Adipocyte (in vitro differentiated cells): ENCODE data around the gene CST3.
A peak's percentile ranks its signal among the peaks of the same experiment; 100 is the strongest.

ENCODE experiments used
- DNase-seq: peaks from one replicate; pipeline ENCODE4 v3.0.0-alpha.2; 2015; ENCODE audit warnings: low read depth
- H3K27me3 ChIP-seq: replicated peaks from 2 replicates; pipeline ENCODE4 v1.7.0; 2013; ENCODE audit warnings: mild to moderate bottlenecking, low read length, moderate library complexity; ENCODE audit not compliant: control insufficient read depth, insufficient read depth
- H3K36me3 ChIP-seq: 2 replicates; pipeline ENCODE4 v1.7.0; 2013; ENCODE audit warnings: low read length, mild to moderate bottlenecking, moderate library complexity; ENCODE audit not compliant: control insufficient read depth, insufficient read depth, severe bottlenecking
- H3K4me1 ChIP-seq: 2 replicates; pipeline ENCODE4 v1.7.0; 2013; ENCODE audit warnings: mild to moderate bottlenecking, low read length, moderate library complexity; ENCODE audit not compliant: control insufficient read depth, insufficient read depth
- H3K4me3 ChIP-seq: 2 replicates; pipeline ENCODE4 v1.7.0; 2013; ENCODE audit warnings: mild to moderate bottlenecking, low read length, moderate library complexity
- H3K9ac ChIP-seq: 2 replicates; pipeline ENCODE4 v1.7.0; 2013; ENCODE audit warnings: mild to moderate bottlenecking, low read length, moderate library complexity
- H3K9me3 ChIP-seq: 2 replicates; pipeline ENCODE4 v1.7.0; 2013; ENCODE audit warnings: mild to moderate bottlenecking, low read length, moderate library complexity; ENCODE audit not compliant: control insufficient read depth

CST3 gene

DNA sequence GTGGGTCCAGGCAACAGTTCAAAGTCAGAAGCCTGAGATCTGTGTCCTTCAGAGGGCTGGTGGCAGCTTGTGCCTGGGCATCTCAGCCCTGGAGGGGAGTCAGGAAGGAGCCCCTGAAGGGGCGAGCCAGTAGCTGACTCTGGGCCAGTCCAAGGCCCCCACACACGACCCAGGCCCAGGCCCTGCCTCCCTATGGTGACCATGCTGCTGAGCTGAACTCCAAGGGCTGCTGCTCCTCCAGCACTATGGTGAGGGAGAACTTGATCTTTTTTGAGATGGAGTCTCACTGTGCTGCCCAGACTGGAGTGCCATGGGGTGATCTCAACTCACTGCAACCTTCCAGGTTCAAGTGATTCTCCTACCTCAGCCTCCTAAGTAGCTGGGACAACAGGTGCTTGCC is 15.2 kb upstream of the CST3 start:
- H3K4me1 ChIP-seq, result peaks cover 19% of the 10 kb centered on the region

DNA sequence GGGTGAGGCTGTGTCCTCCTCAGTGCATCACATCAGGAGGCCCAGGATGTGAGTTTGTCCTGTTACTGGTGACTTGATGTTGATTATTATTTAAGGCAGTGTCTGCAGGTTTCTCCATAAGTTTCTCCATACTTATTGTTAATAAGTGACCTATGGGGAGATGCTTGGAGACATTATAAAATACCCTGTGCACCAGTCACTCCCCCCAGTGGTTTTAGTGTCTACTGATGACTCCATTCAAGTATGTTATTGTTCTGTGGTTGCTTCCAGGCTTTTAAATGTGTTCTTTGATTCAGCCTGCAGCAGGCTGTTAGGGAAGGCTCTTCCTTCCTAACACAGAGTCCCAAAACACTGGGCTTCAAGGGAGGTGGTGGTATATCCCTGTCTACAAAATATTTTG is 14.6 kb upstream of the CST3 start:
- H3K9ac ChIP-seq, result no peak overlapping the region
- no peaks in the 10 kb centered on the region for H3K9me3 ChIP-seq
- no peaks in the 10 kb centered on the region for H3K27me3 ChIP-seq

More for the DNA sequence above, 15.2 kb upstream of the CST3 start:
- Histone ChIP-seq H3K27me3 (no peaks in the 10 kb centered on the region), H3K4me3 (no peak overlapping the region), H3K9me3 (no peaks in the 10 kb centered on the region), H3K9ac (no peak overlapping the region), H3K36me3 (no peaks in the 10 kb centered on the region)
- DNase-seq, result no peak

DNA sequence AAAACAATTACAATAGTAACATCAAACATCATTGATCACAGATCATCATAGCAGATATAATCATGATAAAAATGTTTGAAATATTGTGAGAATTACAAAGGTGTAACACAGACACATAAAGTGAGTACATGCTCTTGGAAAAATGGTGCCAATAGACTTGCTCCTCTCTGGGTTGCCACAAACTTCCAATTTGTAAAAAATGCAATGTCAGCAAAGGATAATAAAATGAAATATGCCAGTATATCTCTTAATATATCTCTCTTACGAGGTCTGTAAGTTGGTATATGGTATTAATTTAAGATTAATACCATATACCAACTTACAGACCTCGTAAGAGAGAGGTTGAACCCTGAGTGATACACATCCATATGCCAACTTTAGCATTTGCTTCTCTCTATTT is 13.4 kb upstream of the CST3 start:
- Histone ChIP-seq H3K4me1 (peaks cover 15% of the 10 kb centered on the region), H3K36me3 (no peaks in the 10 kb centered on the region), H3K9me3 (no peaks in the 10 kb centered on the region), H3K27me3 (no peaks in the 10 kb centered on the region), H3K4me3 (no peak overlapping the region), H3K9ac (no peak overlapping the region)
- DNase-seq, result no peak

More for the DNA sequence above, 14.6 kb upstream of the CST3 start:
- DNase-seq, result no peak
- Histone ChIP-seq H3K36me3 (no peaks in the 10 kb centered on the region), H3K4me3 (no peak overlapping the region), H3K4me1 (peaks cover 19% of the 10 kb centered on the region)

DNA sequence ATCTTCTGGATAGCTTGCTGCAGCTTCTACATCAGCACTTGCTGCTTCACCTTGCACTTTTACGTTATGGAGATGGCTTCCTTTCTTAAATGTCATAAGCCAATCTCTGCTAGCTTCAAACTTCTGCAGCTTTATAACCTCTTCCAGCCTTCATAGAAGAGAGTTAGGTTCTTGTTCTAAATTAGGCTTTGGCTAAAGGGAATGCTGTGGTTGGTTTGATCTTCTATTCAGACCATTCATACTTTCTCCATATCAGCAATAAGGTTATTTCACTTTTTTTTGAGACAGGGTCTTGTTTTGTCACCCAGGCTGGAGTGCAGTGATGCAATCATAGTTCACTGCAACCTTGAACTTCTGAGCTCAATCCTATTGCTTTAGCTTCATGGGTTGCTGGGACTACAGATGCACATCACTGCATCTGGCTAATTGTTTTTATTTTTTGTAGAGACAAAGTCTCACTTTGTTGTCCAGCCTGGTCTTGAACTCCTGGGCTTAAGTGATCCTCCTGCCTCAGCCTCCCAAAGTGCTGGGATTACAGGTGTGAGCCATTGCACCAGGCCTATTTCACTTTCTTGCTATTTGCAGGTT is 12.2 kb upstream of the CST3 start:
- H3K4me1 ChIP-seq, result peaks cover 3% of the 10 kb centered on the region
- no peaks in the 10 kb centered on the region for H3K27me3 ChIP-seq
- no peak overlapping the region for H3K4me3 ChIP-seq
- no peaks in the 10 kb centered on the region for H3K36me3 ChIP-seq
- no peak overlapping the region for H3K9ac ChIP-seq
- H3K9me3 ChIP-seq, result no peaks in the 10 kb centered on the region
- DNase-seq, result no peak

DNA sequence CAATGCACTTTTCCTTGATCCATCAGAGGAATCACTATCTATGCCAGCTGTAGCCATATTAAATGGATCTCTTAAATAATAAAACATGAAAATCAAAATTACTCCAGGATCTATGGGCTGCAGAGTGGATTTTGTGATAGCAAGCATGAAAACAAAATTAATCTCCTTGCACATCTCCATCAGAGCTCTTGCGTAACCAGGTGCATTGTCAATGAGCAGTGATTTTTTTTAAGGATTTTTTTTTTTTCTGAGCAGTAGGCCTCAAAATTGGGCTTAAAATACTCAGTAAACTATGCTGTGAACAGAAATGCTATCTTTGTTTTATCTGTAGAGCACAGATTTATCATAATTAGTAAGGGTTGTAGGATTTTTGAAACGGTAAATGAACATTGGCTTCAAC is 11.5 kb upstream of the CST3 start:
- no peak overlapping the region for H3K9ac ChIP-seq
- no peaks in the 10 kb centered on the region for H3K4me1 ChIP-seq
- no peaks in the 10 kb centered on the region for H3K9me3 ChIP-seq
- no peak overlapping the region for H3K4me3 ChIP-seq
- H3K36me3 ChIP-seq, result no peaks in the 10 kb centered on the region
- H3K27me3 ChIP-seq, result no peaks in the 10 kb centered on the region
- DNase-seq, result no peak

DNA sequence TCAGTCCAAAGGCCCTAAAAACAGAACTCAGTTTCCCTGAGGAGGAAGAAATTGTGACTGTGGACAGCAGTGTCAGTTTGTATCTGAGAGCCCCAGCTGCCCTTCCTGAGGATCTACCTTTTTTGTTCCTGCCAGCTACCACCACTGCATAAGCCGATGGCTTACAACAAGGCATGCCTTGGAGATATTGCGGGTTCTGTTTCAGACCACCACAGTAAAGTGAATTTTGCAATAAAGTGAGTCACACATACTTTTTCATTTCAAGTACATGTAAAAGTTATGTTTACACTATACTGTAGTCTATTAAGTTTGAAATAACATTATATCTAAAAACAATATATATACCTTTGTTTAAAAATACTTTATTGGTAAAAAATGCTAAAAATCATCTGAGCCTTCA is 9.6 kb upstream of the CST3 start:
- DNase-seq, result peak; percentile 61
- H3K27me3 ChIP-seq, result no peaks in the 10 kb centered on the region
- peaks cover 6% of the 10 kb centered on the region for H3K4me1 ChIP-seq
- no peak overlapping the region for H3K9ac ChIP-seq
- H3K4me3 ChIP-seq, result no peak overlapping the region
- H3K9me3 ChIP-seq, result no peaks in the 10 kb centered on the region
- H3K36me3 ChIP-seq, result no peaks in the 10 kb centered on the region

DNA sequence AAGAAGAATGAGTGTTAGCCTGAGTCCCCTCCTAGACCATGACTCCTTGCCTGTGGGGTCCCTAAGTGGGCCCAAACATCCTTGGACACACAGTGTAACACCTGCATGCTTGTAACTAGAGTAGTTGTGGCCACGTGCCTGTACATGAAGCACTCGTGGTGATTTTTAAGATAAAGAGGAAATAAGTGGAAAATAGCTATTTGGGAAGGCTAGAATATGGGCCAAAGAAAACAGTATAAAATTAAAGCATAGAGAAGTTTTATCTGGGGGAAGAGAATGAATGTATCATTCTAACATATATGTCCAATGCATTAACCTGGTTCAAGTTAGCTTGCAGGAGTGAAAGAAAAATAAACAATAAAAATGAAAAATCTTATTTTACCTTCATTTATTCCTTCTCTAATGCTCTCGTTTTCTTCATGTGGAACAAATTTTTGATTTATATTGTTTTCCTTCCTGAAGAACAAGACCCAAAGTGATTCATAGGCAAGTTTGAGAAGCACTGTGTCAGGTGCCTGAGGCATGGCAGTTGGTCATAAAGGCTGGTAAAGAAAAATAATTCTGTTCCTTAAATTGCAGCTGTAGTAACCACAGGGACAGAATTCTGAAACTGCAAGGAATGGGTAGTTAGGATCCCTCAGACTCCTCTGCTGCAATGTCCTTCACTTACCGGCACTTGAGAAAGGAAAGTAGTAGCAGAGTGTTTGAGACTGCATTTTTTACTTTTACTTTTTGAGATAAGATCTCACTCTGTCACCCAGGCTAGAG is 8.5 kb upstream of the CST3 start:
- H3K9me3 ChIP-seq, result no peaks in the 10 kb centered on the region
- DNase-seq, result no peak
- H3K4me3 ChIP-seq, result no peak overlapping the region
- no peak overlapping the region for H3K9ac ChIP-seq
- H3K27me3 ChIP-seq, result no peaks in the 10 kb centered on the region
- H3K4me1 ChIP-seq, result peaks cover 16% of the 10 kb centered on the region
- no peaks in the 10 kb centered on the region for H3K36me3 ChIP-seq

DNA sequence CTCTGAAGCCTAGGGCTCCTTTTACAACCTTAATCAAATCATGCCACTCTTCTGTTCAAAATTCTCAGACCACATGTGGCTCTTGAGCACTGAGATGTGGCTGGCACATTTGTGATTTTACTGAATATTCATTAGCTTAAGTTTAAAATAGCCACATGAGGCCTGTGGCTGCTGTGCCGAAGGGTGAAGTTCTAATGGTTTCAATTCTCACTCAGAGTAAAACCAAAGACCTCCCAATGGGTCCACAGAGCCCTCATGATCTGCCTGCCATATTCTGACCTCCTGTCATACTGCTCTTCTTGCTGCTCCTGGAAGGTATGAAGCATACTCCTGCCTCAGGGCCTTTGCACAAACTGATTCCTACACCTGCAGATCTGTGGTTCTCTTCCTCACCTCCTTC is 7.8 kb upstream of the CST3 start:
- H3K4me1 ChIP-seq, result peaks cover 17% of the 10 kb centered on the region
- no peak for DNase-seq
- H3K4me3 ChIP-seq, result no peak overlapping the region
- H3K9ac ChIP-seq, result no peak overlapping the region
- no peaks in the 10 kb centered on the region for H3K27me3 ChIP-seq
- no peaks in the 10 kb centered on the region for H3K9me3 ChIP-seq
- no peaks in the 10 kb centered on the region for H3K36me3 ChIP-seq

DNA sequence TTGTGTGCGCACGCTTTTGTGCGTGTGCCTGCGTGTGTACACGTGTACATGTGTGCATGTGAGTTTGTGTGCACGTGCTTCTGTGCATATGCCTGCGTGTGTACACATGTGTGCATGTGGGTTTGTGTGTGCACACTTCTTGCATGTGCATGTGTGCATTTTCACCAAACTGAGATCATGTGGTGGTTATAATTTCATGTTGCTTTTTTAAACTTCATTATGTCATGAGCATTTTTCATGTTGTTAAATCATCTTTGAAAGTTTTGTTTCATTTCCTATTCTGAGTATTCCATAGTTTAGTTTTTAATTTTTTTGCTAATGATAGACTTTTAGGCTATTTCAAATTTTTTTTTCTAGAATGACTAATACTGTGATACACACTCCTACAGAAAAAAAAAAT is 6.4 kb upstream of the CST3 start:
- H3K4me1 ChIP-seq, result peaks cover 17% of the 10 kb centered on the region
- DNase-seq, result no peak
- H3K9me3 ChIP-seq, result no peaks in the 10 kb centered on the region
- H3K27me3 ChIP-seq, result no peaks in the 10 kb centered on the region
- H3K4me3 ChIP-seq, result no peak overlapping the region
- no peak overlapping the region for H3K9ac ChIP-seq
- H3K36me3 ChIP-seq, result no peaks in the 10 kb centered on the region

DNA sequence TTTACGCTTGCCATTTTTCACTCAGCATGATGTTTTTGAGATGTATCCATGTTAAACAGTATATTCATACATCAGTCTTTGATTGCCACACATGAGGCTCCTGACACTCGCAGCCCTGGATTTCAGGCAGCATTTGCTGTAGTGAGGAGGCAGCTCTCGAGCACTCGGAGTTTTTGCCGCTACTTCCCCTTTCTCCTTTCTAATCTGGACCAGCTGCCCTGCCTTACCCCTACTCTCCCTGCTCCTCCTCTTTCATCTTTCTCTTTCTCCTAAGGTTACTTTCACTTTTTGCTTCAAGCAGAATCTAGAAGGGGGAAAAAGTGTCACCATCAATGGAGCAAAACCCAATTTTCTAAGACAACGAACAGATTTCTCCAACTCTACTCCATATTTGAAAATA is 5.9 kb upstream of the CST3 start:
- Histone ChIP-seq H3K4me3 (no peak overlapping the region), H3K27me3 (no peaks in the 10 kb centered on the region), H3K4me1 (peaks cover 17% of the 10 kb centered on the region), H3K9me3 (no peaks in the 10 kb centered on the region), H3K9ac (no peak overlapping the region), H3K36me3 (no peaks in the 10 kb centered on the region)
- DNase-seq, result no peak

DNA sequence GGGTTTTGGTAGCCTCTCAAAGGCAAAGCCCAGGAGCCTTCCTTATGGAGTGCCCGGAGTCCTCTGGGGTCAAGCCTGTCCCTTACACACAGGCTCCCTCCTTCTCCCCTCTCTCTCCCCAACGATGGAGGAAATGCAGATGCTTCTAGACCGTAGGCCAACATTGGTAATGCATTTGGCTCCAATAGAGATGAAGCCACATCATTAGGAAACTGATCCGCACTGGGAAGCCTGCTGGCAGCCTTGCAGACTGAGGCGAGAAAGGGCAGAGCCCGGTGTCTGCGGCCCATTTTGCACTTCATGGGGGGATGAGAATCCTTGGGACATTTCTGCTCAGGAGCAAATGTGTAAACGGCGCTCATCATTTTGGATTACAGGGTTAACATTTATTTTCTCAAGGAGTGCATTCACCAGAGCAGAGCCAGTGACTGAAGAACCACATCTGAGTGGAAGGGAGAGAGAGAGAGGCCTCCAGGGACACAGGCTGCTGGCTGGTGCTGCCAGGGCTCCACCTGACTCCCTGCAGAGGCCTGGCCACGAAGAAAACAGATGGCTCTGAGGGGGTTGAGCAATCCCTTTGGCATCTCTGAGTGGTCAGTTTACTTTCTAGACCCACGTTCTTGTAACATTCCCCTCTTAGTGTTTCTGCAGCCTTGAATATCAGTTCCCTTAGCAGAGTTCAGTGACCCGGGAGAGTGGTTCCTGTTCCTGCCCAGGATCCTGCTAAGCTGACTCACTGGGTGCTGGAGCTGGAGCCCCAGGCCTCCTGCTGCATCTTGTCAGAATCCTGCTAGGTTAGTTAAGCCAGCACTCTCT is 4.4 kb upstream of the CST3 start:
- H3K27me3 ChIP-seq, result no peaks in the 10 kb centered on the region
- DNase-seq, result peak; percentile 85
- no peak overlapping the region for H3K4me3 ChIP-seq
- H3K9me3 ChIP-seq, result no peaks in the 10 kb centered on the region
- H3K4me1 ChIP-seq, result peaks cover 17% of the 10 kb centered on the region
- H3K36me3 ChIP-seq, result no peaks in the 10 kb centered on the region
- H3K9ac ChIP-seq, result no peak overlapping the region
